ENCODE measurements around the gene SH2D3A.
"Not testable (repeated sequence)": the region's sequence is repeated elsewhere in the genome, so short reads cannot be mapped to it uniquely, and the experiment has no call there.

SH2D3A gene

DNA sequence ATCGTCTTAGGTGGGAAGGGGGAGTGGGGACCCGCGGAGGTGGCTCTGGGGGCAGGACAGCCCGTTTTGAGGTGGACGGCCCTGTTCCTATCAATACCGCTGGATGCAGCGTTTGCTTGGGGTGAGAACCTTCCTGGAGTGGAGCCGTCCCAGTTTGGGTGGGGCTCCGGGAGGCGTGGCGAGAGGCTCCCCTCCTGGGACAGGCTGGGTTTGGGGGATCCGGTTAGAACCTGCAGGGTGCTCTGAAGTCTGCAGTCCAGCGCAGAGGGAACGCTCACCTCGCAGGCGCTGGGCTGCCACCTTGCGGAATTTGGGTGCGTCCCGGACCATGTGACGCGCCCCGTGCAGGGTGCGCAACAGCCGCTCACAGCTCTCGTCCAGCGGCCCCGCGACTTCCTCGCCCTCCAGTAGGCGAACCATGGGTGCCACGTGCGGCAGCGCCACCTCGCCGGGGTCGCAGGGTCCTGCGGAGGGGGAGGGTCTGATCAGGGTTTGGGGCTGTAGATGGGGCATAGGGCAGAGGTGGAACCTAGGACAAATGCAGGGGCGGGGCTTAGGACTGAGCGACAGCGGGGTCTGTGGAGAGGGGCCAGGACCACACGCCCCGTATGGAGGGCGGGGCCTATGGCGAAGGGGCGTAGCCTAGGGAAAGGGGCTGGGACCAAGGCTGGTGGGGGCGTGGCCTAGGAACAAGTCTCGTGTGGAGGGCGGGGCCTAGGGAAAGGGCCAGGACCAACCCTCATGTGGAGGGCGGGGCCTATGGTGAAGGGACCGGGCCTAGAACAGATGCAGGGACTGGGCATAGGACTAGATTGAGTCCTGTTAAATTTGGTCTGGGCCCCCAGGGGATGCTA lies 13.8 kb downstream of the SH2D3A start:
- peak overlapping the region; percentile 39 for H3K4me3 ChIP-seq (ENCODE audit: low read depth, low read length)
- TF ChIP-seq, protein P1, sequence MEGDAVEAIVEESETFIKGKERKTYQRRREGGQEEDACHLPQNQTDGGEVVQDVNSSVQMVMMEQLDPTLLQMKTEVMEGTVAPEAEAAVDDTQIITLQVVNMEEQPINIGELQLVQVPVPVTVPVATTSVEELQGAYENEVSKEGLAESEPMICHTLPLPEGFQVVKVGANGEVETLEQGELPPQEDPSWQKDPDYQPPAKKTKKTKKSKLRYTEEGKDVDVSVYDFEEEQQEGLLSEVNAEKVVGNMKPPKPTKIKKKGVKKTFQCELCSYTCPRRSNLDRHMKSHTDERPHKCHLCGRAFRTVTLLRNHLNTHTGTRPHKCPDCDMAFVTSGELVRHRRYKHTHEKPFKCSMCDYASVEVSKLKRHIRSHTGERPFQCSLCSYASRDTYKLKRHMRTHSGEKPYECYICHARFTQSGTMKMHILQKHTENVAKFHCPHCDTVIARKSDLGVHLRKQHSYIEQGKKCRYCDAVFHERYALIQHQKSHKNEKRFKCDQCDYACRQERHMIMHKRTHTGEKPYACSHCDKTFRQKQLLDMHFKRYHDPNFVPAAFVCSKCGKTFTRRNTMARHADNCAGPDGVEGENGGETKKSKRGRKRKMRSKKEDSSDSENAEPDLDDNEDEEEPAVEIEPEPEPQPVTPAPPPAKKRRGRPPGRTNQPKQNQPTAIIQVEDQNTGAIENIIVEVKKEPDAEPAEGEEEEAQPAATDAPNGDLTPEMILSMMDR (IDR thresholded peaks at IDR 0.05; ENCODE audit: low read depth, low read length, missing control alignments), result peak; percentile 40
- in situ Hi-C loops (cut with HindIII; ENCODE audit: low sequenced_read_pairs), result no loop called here
- no peak for DNase-seq (ENCODE audit: low read depth)

DNA sequence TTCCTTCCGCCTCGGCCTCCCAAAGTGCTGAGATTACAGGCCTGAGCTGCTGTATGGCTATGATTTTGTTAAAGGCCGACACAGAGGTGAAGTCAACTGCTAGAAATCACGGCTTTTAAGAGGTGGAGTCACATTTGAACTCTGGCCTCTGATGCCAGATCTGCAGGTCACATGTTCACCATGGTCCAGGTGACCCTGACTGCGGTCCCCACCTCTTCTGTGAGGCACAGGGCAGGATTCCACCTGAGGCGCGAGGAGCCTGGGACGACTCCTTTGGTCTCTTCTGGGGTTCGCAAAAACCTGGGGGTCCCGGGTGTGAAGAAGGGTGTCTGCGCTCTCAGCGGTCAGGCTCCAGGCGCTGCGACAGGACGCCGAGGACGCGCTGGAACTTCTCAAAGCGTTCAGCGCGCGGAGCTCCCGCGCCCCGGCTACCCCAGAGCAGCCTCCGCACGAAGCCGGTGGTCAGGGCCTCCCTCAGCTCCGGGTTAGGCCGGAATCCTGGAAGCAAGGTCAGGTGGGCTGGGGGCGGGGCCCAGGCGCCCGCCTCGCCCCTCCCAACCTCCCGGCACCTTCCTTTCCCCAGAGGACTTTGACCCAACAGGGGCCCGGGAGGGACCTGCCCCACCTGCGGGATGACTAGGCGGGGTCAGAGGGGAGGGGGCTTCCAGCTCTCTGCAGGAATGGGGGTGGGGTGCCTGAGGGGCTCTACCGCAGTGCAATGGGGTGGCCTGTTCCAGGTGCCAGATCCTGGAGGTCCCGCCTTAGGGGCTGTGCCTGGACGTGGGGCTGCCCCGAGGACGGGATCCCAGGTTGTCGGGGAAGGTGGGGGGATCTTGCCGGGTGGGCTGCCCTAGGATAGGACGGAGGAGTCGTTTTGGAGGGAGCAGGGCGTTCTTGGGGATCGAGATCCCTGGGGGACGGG lies 14.7 kb downstream of the SH2D3A start:
- H3K4me3 ChIP-seq (ENCODE audit: low read depth, low read length), result peak overlapping the region; percentile 39
- DNase-seq (ENCODE audit: low read depth), result no peak
- TF ChIP-seq, protein P1 (IDR thresholded peaks at IDR 0.05; ENCODE audit: low read depth, low read length, missing control alignments), result no peak
- in situ Hi-C loops (cut with HindIII; ENCODE audit: low sequenced_read_pairs), result no loop called here

DNA sequence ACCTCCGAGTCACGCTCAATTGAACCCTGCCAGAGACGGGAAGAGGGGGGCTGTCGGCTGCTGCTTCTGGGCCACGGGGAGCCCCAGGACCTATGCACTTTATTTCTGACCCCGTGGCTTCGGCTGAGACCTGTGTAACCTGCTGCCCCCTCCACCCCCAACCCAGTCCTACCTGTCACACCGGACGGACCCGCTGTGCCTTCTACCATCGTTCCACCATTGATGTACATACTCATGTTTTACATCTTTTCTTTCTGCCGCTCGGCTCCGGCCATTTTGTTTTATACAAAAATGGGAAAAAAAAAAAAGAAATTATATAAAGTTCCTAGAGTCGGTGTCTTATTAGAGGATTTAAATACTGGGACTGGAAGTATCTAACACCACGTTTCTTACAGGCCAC lies 16.0 kb downstream of the SH2D3A start:
- in situ Hi-C loops (cut with HindIII; ENCODE audit: low sequenced_read_pairs), result no loop called here
- TF ChIP-seq, protein P1 (IDR thresholded peaks at IDR 0.05; ENCODE audit: low read depth, low read length, missing control alignments), result no peak
- DNase-seq (ENCODE audit: low read depth), result no peak

DNA sequence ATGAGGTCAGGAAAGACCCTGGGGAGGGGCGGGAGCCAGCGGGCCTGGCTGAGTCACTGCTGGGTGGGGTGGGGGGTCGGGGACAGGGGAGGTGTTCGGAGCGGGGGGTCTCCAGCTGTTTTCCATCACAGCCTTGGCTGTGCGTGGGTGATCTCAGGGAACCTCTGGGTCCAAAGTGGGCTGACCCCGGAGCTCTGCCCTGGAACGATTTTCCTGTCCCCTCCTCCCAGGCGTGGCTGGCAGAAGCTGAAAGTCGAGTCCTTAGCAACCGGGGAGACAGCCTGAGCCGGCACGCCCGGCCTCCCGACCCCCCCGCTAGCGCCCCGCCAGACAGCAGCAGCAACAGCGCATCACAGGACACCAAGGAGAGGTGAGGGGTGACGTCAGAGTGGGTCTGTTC lies 17.2 kb downstream of the SH2D3A start:
- TF ChIP-seq, protein P1 (IDR thresholded peaks at IDR 0.05; ENCODE audit: low read depth, low read length, missing control alignments), result no peak
- H3K4me3 ChIP-seq (ENCODE audit: low read depth, low read length), result no peak overlapping the region
- no peak for DNase-seq (ENCODE audit: low read depth)
- in situ Hi-C loops (cut with HindIII; ENCODE audit: low sequenced_read_pairs), result no loop called here

More for the DNA sequence above, 16.0 kb downstream of the SH2D3A start:
- H3K4me3 ChIP-seq (ENCODE audit: low read depth, low read length), result no peak overlapping the region

DNA sequence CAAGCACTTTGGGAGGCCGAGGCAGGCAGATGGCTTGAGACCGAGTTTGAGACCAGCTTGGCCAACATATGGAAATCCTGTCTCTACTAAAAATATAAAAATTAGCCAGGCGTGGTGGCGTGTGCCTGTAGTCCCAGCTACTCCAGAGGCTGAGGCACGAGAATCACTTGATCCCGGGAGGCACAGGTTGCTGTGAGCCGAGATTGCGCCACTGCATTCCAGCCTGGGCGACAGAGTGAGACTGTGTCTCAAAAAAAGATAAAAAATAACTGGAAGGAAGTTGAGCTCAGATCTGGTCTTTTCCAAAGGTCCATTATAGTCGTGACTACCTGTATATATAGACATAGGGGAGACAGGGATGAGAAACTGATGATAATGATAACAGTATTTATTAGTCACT lies 18.7 kb downstream of the SH2D3A start:
- H3K4me3 ChIP-seq (ENCODE audit: low read depth, low read length); DNase-seq (ENCODE audit: low read depth); in situ Hi-C loops (cut with HindIII; ENCODE audit: low sequenced_read_pairs): not testable (repeated sequence)

DNA sequence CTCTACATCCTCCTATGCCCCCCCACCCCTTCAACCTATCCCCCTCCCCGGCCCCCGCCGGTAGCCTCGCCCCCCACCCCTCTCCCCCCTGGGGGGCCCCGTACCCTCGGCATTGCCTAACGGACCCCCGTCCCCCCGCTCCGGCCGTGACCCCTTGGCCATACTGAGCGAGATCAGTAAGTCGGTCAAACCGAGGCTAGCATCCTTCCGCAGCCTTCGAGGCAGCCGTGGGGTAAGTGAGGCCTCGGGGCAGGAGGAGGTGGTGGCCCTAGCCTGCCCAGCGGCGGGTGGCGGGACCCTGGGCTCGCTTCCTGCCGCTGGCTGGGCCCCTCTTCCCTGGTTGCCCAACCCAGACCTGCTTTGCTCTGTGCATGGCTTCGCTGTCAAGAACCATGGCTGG lies 21.3 kb downstream of the SH2D3A start:
- TF ChIP-seq, protein P1 (IDR thresholded peaks at IDR 0.05; ENCODE audit: low read depth, low read length, missing control alignments), result no peak
- in situ Hi-C loops (cut with HindIII; ENCODE audit: low sequenced_read_pairs), result no loop called here
- DNase-seq (ENCODE audit: low read depth), result no peak
- no peak overlapping the region for H3K4me3 ChIP-seq (ENCODE audit: low read depth, low read length)
